Testis (tissue), 2 donors: ENCODE results near the gene USE1.

Experiments used
- POLR2A ChIP-seq: fragments of 450-650 bp; IDR thresholded peaks from one replicate; pipeline ENCODE4 v1.6.1; 2017; ENCODE audit warnings: antibody characterized with exemption, mild to moderate bottlenecking, moderate library complexity
- TF ChIP-seq, protein P1 (sequence below), 3 experiments: fragments of 450-650 bp in 2 of 3; fragments of 200-600 bp in 1 of 3; sonication (generic) in 1 of 3; IDR thresholded peaks; one replicate each; pipeline ENCODE4 v1.5.1; 2016 to 2019; ENCODE audit warnings: antibody characterized with exemption in 3 of 3, mild to moderate bottlenecking in 2 of 3, moderate library complexity in 1 of 3

GRCh38 chr19:17202249-17202648, 12.9 kb upstream of the USE1 start:
- TF ChIP-seq, protein P1, sequence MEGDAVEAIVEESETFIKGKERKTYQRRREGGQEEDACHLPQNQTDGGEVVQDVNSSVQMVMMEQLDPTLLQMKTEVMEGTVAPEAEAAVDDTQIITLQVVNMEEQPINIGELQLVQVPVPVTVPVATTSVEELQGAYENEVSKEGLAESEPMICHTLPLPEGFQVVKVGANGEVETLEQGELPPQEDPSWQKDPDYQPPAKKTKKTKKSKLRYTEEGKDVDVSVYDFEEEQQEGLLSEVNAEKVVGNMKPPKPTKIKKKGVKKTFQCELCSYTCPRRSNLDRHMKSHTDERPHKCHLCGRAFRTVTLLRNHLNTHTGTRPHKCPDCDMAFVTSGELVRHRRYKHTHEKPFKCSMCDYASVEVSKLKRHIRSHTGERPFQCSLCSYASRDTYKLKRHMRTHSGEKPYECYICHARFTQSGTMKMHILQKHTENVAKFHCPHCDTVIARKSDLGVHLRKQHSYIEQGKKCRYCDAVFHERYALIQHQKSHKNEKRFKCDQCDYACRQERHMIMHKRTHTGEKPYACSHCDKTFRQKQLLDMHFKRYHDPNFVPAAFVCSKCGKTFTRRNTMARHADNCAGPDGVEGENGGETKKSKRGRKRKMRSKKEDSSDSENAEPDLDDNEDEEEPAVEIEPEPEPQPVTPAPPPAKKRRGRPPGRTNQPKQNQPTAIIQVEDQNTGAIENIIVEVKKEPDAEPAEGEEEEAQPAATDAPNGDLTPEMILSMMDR (IDR thresholded peaks at IDR 0.05): no peak
- TF ChIP-seq POLR2A: no peak
